ENCODE measurements around the gene SOX30.

Gene SOX30

DNA sequence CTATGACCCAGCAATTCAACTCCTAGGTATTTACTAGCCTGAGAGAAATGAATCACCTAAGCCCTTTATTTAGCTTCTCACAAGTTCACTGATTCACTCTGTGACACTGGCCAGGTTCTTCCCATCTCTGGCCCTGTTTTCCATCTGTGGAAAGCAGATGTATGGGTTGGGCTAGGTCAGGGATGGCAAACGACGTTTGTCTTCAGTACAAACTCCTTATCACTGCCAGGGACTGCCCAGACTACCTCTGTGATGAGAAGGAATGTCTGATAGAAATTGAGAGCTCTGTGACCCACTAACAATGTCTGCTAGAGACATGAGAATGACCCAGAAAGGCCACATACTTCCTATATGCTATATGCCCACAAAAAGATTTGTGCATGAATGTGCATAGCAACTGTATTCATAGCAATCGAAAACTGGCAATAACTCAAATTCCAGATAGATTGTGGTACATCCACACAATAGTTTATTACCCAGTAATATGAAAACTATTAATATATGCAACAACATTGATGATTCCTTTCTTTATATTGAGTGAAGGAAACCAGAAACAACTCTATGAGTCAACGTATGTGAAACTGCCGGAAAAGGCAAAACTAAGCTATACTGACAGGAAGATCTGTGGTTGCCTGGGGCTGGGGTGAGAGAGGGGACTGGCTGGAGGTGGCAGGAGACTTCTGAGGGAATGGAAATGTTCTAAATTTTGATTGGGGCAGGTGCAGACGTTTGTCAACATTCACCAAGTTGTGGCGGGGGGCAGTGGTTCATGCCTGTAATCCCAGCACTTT is 44.7 kb downstream of the SOX30 start:
- no peak for DNase-seq

DNA sequence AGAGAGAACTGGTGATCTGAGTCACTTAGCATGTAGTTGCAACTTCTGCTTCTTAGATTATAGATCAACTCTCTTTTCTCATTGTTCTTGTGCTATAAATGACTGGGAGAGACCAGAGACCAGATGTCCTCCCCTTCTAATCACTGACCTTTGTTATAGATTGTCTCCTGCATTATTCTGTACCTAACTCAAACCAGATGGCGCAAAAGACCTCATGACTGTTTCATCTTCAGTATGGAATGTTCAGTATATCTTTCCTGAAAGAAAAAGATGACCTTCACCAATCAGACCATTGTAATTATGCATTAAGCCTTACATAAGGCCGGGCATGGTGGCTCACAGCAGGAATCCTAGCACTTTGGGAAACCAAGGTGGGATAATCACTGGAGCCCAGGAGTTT is 46.2 kb downstream of the SOX30 start:
- DNase-seq = no peak

DNA sequence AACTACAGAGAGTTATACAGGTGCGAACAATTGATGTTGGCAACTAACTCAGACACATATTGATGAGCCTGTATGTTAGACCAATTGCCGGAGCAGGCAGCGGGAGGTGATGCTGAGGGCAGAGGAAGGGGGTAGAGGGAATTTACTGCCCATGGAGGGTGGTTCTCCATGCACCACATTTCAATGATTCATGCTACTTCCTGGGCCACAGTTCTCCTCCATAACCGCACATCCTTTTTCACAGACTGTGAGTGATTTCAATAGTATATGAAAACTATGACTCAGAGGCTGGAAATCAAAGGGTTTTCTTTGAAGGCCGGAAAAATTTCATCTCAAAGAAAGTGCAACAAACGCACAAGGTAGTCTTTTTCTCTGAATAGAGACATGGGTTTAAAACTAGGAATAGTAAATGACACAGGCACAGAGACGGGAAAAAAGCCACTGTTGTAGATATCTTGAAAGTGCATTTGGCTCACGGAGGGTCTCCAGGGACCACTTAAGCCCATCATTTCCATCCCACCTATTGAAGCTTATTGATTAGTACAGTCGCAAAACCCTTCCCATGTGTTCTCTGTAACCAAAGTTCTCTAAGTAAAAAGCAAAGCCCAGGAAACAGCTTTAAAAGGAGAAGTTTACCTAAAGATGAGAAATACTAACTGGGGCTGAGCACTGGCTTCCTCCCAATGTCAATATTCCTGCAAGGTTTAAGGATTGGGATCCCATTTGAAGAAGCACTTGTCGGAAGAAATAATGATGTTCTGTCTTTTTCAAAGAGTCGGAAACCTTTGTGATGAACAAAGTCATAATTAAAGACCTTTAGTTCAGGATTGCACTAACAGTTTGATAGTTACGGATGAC is 48.7 kb downstream of the SOX30 start:
- no peak for DNase-seq

DNA sequence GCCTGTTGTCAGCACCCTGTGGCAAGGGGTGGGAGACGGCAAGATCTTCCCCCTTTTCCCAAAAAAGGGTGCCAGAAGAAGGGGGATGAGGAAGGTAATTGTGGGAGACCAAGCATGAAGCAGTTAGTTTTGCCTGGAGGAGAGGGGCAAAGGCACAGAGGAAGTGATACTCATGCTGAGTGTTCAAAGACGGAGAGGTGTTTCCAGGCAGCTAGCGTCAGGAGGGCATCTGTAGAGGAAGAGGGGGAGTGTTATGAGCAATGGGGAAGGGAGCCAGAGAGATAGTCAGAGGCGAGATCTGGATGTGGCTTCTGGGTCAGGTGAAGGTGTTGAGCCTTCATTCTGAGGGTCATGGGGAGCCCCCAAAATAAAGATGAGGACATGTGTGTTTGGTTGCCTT is 49.7 kb downstream of the SOX30 start:
- no peak for DNase-seq

DNA sequence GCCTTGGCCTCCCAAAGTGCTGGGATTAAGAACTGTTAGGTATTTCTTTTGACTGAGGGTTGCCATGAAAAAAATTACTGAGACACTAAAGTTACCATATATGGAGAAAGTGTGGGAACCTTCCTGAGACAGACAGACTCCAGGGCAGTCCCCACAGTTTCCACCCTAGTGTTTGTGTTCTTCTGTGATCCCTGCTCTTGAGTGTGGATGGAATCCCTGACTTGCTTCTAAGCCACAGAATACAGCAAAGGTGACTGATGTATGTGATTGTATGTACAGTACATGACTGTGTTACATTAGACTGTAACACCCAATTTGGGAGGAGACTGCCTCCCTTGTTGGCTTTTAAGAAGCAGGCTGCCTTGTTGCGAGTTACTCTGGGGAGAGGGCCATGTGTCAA is 52.0 kb downstream of the SOX30 start:
- DNase-seq = no peak

DNA sequence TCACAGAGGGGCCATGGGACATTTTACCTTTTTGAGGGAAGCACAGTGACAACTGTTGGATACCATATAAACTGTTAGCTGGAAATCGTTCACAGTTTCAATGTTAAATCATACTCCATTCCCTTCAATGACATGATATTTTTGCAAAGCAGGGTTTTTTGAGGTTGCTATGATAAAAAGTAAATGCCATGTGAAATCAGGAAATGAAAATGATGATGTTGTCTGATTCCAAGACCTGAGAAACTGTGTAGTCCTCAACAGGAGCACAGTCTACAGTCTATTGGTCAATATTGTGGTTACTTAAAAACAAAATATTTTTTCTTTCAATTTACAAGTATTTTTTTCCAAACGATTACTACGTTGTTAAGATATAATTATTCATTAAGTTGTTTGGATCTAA is 52.7 kb downstream of the SOX30 start:
- DNase-seq = no peak

DNA sequence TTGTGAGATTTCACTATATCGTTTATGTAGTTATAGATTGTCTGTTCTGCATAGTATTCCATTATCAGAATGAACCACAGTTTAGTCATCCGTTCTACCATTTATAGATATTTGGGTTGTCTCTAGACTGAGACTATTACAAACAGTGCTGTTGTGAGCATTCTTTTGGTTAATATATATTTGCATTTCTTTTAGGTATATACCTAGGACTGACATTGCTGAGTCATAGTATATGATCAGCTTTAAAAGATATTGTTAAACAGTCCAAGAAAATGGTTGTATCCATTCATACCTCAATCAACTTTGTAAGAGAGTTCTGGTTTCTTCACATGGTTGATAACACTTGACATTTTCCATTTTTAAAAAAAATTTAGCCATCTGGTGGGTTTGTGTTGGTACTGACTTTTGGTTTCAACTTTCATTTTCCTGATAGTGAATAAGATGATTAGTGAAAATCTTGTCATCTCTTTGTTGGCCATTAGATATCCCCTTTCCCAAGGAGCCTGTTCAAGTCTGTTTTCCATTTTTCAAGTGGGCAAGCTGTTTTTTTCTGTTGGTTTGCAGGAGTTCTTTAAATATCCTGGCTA is 53.8 kb downstream of the SOX30 start:
- DNase-seq = no peak

DNA sequence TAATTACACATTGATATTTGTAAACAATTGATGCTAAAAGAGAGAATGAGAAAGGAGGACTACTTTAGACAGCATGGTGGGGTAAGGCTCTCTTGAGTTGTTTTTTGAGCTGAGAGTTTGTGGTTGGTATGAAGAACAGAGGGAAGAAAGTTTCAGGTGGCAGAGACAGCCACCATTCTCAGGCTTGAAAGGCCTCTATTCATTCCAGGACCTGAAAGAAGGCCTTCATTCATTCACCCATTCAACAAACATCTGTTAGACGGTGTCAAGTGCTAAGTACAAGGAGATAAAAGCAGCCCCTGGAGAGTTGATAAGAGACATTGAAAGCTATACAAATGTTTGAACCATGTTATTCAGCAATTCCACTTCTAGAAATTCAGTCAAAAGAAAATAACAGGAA is 55.0 kb downstream of the SOX30 start:
- no peak for DNase-seq

DNA sequence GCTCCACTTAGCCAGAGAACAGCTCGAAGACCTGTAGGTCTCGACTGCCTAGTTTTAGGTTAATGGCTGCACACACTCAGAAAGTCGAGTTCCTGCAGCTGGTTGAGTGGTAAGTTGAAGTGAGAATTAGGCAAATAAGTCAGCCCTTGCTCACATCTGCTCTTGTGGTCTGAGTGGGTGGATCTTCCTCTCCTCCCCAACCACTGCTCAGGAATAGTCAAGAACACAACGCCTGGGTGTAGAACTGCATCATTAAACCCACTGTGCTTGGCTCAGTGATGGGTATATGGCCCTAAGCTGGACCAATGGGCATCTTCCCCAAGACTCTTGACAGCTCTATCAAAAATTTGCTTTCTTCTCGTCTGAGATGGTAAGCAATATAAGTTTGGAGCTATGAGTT is 55.8 kb downstream of the SOX30 start:
- DNase-seq = no peak

DNA sequence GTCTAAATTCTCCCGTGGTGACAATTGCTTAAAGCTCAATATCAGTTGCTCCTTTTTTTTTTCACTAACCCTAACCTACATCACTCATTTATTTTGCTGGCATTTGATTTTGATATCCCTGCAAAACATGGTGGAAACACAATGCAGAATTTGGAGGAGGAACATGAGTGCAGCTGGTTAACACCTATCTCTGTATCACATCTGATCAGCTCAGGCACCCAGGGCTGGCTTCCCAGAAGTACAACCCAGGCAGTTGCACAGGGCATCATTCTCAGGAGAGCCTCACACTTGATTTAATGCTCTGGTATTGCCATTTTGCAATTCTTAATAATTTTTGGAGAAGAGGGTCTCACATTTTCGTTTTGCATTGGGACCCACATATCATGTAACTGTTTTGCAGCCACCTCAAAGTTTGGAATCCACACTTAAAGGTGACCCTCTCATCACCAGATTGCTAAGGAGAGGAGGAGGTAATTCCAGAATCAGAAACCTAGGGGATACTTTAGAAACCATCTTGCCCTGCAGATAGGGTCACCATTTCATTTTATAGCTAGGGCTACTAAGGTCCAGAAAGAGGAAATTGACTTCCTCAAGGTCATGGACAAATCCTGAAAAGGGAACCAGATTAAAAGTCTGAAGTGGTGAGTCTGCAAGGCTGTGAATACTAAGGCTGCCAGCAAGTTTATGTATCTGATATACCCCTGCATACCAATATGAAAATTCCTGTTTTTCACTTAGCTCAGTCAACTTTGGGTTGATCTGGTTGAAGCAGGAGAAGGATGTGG is 57.4 kb downstream of the SOX30 start:
- DNase-seq = no peak

DNA sequence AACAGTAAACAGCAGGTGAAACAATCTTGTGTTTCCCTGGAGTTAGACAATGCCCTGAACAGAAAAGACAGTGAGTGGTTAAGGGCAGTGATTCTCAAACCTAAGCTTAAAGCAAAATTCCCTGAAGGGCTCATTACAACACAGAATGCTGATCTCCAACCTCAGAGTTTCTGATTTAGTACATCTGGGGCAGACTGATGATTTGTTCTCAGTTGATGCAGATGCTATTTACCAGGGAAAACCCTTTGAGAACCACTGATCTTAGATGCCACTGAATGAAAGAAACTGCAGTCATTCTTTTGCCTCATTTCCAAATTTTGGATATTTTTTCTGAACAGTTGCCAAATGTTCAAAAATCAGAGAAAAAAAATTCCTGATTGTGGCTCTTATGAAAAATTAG is 58.0 kb downstream of the SOX30 start:
- DNase-seq = no peak

DNA sequence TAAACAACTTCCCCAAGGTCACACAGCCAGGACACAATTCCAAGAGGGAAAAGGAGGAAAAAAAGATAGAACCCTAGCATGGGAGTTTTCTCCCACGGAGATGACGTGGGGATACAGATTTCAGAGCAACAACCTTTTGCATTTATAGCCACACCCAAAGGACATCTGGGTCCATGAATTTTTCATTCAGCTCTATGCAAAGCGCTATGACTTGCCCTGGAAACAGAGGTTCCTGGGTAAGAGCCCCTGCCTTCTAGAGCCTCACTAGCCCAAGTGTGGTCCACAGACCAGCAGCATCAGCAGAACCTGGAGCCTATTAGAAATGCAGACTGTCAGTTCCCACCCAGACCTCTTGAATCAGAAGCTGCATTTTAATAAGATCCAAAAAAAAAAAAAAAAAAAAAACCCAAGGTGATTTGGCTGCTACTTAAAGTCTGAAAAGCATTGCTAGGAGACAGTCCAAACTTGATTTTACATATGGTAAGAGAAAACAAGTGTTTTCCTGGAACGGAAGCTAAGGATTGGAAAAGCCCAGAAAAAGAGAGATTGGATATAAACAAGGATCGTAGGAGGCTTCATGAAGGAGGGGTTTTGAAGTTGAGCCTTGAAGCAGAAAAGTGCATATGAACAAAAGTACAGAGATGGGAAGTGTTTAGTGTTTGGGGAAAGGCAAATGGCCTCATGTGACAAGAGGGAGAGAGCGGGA is 59.0 kb downstream of the SOX30 start:
- no peak for DNase-seq

DNA sequence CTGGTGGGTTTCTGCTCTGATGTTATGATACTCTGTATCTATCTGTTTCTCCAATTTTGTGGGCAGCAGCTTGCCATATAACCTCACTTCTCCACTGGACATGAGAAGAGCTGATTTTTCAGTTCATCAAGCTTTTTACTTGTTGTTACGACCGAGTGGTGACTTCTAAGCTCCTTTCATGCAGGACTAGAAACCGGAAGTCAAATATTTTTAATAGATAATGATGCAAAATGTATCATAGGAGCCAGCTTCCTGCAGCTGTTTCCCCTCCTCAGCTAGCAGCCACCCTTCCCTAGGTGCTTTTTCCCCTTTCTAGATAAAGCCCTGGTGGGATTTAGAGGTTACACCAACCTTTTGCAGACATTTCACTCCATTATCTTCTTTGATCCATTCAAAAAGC is 59.6 kb downstream of the SOX30 start:
- DNase-seq = no peak

DNA sequence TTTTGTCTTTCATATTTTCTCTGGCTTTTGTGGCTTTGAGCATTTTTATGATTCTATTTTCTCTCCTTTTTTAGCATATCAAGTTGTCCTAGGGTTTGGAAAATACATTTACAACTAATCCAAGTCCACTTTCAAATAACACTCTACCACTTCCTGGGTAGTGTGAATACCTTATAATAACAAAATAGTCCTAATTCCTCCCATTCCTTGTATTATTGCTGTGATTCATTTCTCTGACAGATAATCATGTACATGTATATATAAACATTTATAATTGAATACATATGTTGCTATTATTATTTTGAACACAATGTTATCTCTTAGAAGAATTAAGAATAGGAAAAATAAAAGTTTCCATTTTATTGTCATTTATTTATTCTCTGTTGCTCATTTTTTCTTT is 61.8 kb downstream of the SOX30 start:
- DNase-seq = no peak

DNA sequence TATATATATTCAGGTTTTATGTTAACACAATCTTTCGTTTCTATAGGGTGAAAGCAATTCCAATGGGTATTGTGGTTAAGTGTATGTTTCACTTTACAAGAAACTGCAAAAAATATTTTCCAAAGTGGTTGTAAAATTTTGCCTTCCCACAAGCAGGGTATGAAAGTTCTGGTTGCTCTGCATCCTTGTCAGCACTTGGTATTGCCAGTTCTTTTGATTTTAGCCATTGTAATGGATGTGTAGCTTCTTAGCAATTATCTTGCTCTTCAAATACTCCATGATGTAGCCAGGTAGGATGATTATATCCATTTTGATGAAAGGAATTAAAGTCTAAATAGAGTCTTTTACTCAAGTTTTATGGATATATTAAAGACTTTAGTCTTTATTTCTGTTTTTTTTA is 67.6 kb downstream of the SOX30 start:
- DNase-seq = no peak

DNA sequence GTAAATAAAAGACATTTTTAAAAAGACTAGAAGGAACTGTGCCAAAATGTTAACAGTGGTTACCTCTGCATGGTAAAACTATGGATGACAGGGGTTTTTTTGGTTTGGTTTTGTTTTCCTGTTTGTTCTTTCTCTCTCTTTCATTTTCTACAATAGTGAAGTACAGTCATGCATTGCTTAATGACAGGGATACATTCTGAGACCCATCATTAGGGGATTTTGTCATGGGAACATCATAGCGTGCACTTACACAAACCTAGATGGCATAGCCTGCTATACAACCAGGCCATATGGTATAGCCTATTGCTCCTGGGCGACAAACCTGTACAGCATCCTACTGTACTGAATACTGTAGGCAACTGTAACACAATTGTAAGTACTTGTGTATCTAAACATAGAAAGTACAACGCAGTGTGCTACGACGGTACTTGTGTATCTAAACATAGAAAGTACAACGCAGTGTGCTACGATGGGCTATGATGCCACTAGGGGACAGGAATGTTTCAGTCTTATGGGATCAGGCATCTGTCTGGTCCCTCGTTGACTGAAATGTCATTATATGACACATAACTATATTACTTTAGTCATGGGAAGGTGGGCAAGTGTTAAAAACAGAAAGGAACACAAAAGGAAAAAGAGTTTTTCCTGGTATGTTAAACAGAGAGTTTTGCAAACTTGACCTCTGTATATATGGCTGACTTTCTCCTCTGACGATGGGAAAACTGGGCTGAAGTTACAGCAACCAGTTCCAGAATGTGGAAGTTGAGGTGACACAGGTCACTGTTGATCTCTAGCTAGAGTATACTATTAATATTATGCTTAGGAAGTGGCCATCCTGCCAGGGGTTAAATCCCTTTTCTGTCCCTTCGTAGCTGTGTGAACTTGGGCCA is 69.3 kb downstream of the SOX30 start:
- no peak for DNase-seq

DNA sequence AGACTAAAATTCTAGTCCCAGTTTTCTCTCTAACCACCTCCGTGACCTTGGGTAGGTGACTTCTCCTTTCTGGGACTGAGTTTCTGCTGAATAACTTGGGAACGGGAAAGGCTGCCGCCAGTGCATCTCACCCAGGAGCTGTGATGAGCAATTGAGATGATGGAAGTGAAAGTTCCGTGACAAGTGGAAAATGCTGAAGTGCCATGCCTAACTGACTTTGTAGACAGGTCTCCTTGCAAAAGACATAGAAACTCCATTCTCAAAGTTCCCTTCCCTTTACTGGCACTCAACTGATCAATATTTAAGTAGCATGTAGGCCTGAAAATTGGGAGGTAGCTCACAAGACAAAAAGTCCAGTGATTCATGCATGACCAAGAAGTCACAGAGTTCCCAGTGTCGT is 70.3 kb downstream of the SOX30 start:
- DNase-seq = no peak

DNA sequence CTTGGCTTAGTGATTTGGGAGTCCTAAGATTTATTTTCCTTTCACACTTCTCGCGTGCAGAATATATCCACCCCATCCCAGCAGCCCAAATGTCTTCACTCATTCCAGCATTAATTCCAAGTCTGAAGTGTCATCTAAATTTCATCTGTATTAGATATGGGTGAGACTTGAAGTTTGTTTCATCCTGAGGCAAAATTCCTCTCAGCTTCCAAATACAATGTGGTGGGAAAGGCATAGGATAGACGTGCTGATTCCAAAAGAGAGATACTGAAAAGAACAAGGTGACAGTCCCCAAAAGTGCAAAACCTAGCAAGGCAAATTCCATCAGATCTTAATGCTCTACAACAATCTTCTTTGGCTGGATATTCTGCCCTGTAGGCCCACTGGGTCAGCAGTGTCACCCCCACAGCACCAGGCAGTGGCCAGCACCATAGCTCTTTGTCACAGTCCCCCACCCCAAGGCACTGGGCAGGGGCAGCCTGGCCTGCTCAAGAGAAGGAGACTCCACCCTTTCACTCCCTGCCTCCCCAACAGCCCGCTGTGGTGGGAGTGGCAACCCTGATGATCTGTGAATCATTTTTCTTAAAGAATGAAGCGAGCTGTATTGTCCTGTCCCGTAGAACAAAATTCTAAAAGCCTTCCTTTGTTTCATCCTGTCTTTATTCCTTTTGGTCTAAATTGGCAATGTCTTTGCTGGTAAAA is 74.0 kb downstream of the SOX30 start:
- no peak for DNase-seq

DNA sequence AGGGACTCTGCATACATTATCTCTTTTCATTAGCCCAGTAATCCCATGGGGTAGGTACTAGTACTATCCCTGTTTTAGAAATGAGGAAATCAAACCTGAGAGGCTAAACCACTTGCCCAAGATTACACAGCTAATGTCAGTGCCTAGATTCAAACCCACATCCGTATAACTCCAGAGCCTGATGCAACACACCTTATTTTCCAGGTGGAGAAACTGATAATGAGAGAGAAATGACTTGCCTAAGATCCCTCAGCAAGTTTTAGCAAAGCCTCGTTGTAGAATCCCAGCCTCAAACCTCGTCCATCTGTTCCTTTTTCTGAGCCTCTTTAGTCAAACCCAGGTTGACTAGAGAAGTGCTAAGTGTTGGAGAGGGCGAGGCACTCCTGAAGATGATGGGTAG is 75.6 kb downstream of the SOX30 start:
- no peak for DNase-seq

All from NCI-H1092 treated with DMSO at 0.1 percent for 48 hours (cell line).